AG04449 (cell line): ENCODE data around the gene GATAD1.
"Not testable (repeated sequence)": the region's sequence is repeated elsewhere in the genome, so short reads cannot be mapped to it uniquely, and the experiment has no call there.

Experiments used
- CTCF ChIA-PET: fragments of 350-600 bp; formaldehyde crosslinking; extraction: SDS; loops from one replicate; lab custom pipeline; 2021; ENCODE audit warnings: antibody characterized with exemption; lab: Yijun Ruan, JAX
- POLR2A ChIA-PET: fragments of 400-600, 350-600 bp; formaldehyde crosslinking; extraction: SDS; loops from one replicate; lab custom pipeline; 2020; ENCODE audit warnings: antibody characterized with exemption, inconsistent platforms; lab: Yijun Ruan, JAX
- DNase-seq: peaks from one replicate; pipeline ENCODE4 v3.0.0-alpha.2; 2010; ENCODE audit warnings: low read depth, low spot score
- H3K4me3 ChIP-seq: 2 replicates; pipeline ENCODE4 v1.5.1; 2011; ENCODE audit warnings: low read depth, mild to moderate bottlenecking, control low read depth, low read length
- TF ChIP-seq, protein P1 (sequence below): IDR thresholded peaks from one replicate; pipeline ENCODE4 v1.5.1; 2011; ENCODE audit warnings: mild to moderate bottlenecking, moderate library complexity, low read length, control low read depth, inconsistent platforms; ENCODE audit not compliant: insufficient read depth; ENCODE audit errors: missing control alignments

GATAD1 gene

DNA sequence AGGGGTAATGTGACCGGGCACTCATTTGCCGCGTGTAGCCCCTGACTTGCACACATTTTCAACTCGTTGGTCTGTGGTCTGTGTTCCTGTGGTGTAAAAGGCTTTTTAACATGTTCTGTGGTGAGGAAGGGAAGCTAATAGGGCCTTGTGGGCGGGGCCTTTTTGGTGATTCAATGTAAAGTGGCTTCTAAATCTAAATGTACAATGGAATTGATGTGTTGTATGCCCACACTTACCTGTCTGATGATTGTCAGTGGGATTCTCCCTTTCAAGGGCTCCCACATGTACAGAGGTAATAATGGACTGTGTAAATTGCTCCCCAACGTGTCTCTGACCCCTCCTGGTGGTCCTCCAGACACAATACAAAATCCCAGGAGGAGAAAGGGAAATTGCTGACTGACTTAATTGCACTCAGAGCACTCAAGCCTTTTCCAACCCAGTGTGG is 43.1 kb upstream of the GATAD1 start:
- ChIA-PET POLR2A (no interaction called here), CTCF (interaction anchor here (0.9 to 1.7 kb wide), 4 partner anchors 9 to 225 kb away, joined by 3 to 11 read pairs (median 4); partner anchors contain the start of genes GATAD1 and LRRD1)
- H3K4me3 ChIP-seq, result no peak overlapping the region
- DNase-seq, result no peak
- TF ChIP-seq, protein P1, sequence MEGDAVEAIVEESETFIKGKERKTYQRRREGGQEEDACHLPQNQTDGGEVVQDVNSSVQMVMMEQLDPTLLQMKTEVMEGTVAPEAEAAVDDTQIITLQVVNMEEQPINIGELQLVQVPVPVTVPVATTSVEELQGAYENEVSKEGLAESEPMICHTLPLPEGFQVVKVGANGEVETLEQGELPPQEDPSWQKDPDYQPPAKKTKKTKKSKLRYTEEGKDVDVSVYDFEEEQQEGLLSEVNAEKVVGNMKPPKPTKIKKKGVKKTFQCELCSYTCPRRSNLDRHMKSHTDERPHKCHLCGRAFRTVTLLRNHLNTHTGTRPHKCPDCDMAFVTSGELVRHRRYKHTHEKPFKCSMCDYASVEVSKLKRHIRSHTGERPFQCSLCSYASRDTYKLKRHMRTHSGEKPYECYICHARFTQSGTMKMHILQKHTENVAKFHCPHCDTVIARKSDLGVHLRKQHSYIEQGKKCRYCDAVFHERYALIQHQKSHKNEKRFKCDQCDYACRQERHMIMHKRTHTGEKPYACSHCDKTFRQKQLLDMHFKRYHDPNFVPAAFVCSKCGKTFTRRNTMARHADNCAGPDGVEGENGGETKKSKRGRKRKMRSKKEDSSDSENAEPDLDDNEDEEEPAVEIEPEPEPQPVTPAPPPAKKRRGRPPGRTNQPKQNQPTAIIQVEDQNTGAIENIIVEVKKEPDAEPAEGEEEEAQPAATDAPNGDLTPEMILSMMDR, result no peak

DNA sequence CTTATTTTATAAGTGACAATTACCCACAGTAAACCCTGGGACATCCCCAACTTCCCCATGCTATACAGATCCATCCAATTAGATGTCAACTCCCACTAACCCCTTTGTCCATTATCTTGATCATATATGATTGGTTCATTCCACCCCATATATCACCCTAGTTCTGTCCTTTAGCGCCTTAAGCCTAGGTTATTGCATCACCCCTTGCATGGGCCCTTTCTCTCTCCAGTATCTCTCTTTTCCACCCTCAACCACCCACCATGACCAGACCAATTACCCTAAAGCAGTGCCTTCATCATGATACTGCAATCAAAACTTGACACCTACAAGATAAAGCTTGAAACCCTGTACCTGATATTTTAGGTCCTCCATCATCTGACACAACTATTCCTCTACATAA is 37.9 kb upstream of the GATAD1 start:
- CTCF ChIA-PET, result interaction anchor here (9.0 kb wide), 1 partner anchor 15 kb away, joined by 105 read pairs; no protein-coding TSS in a partner anchor
- TF ChIP-seq, protein P1, result no peak
- DNase-seq, result no peak
- H3K4me3 ChIP-seq, result no peak overlapping the region
- POLR2A ChIA-PET, result no interaction called here

DNA sequence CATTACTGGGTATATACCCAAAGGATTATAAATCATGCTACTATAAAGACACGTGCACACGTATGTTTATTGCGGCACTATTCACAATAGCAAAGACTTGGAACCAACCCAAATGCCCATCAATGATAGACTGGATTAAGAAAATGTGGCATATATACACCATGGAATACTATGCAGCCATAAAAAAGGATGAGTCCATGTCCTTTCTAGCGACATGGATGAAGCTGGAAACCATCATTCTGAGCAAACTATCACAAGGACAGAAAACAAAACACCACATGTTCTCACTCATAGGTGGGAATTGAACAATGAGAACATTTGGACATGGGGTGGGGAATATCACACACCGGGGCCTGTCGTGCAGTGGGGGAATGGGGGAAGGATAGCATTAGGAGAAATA is 37.1 kb upstream of the GATAD1 start:
- CTCF ChIA-PET, result interaction anchor here (1.6 to 9.0 kb wide), 2 partner anchors 14 to 37 kb away, joined by 3 to 105 read pairs; partner anchors contain the start of gene GATAD1
- H3K4me3 ChIP-seq, DNase-seq, POLR2A ChIA-PET: not testable (repeated sequence)

DNA sequence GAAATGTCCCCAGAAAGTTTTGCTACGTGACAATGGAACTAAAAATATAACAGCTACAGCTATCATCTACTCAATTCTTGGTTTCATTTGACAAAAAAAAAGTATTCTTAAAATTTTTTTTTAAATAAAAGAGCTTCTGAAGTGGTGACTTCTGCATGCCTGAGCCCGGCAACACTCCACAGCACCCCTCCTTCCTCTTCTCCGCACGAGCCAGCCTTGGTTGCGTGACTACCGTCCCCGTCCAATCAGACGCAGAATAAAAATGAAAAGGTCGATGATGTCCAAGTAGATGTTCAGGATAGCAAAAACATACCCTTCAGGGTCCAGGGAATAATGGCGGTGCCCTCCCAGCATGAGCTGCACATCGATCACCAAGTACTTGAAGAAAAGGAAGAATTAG is 34.5 kb upstream of the GATAD1 start:
- POLR2A ChIA-PET, result no interaction called here
- TF ChIP-seq, protein P1, result no peak
- DNase-seq, result no peak
- H3K4me3 ChIP-seq, result no peak overlapping the region
- CTCF ChIA-PET, result interaction anchor here (1.2 to 9.0 kb wide), 5 partner anchors 12 to 234 kb away, joined by 3 to 105 read pairs (median 4); partner anchors contain the start of genes GATAD1 and LRRD1

DNA sequence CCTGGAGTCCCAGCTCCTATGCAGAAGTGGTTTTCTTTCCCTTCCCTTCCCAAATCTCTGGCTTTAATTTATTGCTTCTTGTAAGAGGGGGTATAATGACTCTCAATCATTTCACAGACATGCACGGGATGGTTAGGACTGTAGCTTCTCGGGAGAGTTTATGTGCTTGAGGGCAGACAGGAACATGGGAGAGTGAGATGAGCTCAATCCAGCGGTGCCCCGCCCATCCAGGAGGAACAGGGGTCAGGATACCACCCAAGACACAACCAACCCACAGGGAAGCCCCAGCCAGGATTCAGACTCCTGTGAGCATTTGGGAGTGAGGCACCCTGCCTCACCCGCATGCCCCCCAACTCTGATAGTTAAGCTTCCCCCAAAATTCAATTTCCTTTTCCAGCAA is 33.7 kb upstream of the GATAD1 start:
- no peak overlapping the region for H3K4me3 ChIP-seq
- no peak for DNase-seq
- CTCF ChIA-PET, result interaction anchor here (1.3 to 9.0 kb wide), 3 partner anchors 11 to 234 kb away, joined by 4 to 105 read pairs (median 5); partner anchors contain the start of gene LRRD1
- TF ChIP-seq, protein P1, result no peak
- POLR2A ChIA-PET, result no interaction called here

DNA sequence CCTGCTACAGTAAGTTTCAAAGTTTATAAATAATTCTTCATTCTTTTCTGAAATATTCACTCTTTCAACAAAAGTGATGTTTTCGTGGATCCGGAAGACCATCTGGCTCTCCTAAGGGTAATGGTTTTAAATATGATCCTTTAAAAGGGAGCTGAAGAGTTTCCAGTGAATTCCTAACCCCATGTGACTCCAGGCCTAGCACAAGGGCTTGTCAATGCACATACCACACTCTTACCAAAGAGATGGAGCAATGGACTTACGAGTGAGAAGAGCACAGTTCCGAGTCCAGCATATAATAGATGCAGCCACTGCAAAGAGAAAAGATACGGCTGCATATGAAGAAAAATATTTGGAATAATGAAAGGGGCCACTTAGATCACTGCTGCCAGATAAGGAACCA is 32.1 kb upstream of the GATAD1 start:
- TF ChIP-seq, protein P1, result no peak
- no peak overlapping the region for H3K4me3 ChIP-seq
- DNase-seq, result peak; percentile 2
- POLR2A ChIA-PET, result interaction anchor here (0.7 kb wide), 1 partner anchor 126 kb away, joined by 3 read pairs; no protein-coding TSS in a partner anchor
- CTCF ChIA-PET, result interaction anchor here (1.4 to 1.8 kb wide), 3 partner anchors 9 to 32 kb away, joined by 5 to 15 read pairs (median 10); partner anchors contain the start of gene GATAD1
